AG09309 (cell line): Measurements from ENCODE around the gene RASGRP4.

Experiments used
- DNase-seq: peaks from one replicate; pipeline ENCODE4 v3.0.0-alpha.2; 2010; ENCODE audit warnings: low read depth
- H3K4me3 ChIP-seq: 2 replicates; pipeline ENCODE4 v1.5.1; 2011; ENCODE audit warnings: mild to moderate bottlenecking, low read depth, low read length, moderate library complexity; ENCODE audit not compliant: control insufficient read depth
- TF ChIP-seq, protein P1 (sequence below): IDR thresholded peaks from 2 replicates; pipeline ENCODE4 v1.5.1; 2011; ENCODE audit warnings: mild to moderate bottlenecking, low read depth, low read length, inconsistent platforms; ENCODE audit not compliant: insufficient read depth, control insufficient read depth; ENCODE audit errors: missing control alignments

Gene RASGRP4

GRCh38 chr19:38395381-38396114, 30.5 kb downstream of the RASGRP4 start:
- H3K4me3 ChIP-seq: no peak overlapping the region
- TF ChIP-seq, protein P1, sequence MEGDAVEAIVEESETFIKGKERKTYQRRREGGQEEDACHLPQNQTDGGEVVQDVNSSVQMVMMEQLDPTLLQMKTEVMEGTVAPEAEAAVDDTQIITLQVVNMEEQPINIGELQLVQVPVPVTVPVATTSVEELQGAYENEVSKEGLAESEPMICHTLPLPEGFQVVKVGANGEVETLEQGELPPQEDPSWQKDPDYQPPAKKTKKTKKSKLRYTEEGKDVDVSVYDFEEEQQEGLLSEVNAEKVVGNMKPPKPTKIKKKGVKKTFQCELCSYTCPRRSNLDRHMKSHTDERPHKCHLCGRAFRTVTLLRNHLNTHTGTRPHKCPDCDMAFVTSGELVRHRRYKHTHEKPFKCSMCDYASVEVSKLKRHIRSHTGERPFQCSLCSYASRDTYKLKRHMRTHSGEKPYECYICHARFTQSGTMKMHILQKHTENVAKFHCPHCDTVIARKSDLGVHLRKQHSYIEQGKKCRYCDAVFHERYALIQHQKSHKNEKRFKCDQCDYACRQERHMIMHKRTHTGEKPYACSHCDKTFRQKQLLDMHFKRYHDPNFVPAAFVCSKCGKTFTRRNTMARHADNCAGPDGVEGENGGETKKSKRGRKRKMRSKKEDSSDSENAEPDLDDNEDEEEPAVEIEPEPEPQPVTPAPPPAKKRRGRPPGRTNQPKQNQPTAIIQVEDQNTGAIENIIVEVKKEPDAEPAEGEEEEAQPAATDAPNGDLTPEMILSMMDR: no peak
- DNase-seq: no peak

DNA sequence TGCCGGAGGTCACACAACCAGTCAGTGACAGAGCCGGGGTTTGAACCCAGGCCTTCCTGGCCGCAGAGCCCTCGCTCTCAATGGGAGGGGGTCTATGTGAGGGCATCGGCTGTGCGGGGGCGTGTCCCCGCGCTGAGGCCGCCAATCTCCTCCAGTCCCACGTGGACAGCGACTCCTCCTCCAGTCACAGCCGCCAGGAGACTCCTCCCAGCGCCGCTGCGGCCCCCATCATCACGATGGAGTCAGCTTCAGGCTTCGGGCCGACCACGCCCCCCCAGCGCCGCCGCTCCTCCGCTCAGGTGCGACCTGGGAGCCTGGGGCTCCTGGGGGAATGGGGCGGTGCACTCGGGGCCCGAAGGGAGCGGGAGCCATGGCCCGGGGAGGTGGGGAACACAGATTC, 31.5 kb downstream of the RASGRP4 start:
- no peak for DNase-seq
- H3K4me3 ChIP-seq: no peak overlapping the region
- TF ChIP-seq, protein P1: no peak

DNA sequence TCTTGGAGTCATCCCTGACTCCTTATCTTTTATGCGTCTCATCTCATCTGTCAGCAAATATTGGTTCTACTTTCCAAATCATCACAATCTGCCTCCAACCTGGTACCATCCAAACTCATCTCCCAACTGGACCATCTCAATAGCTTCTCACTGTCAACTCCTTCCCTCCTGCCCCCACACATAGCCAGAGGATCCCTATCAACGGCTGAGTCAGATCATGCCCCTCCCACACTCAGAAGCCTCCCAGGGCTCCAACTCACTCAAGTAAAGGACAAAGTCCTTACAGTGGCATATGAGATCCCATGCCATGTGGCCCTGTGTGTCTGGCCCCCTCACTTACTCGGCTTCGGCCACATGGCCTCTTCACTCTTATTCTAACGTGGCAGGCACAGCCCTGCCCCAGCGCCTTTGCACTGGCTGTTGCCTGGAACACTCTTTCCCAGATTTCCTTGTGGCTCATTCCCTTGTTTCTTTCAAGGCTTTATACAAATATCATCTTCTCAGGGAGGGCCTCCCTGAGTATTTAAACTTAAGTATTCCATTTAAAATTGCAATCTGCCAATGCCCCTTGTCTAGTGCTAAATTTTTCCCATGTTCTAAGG, 33.2 kb downstream of the RASGRP4 start:
- DNase-seq: no peak
- TF ChIP-seq, protein P1: no peak
- H3K4me3 ChIP-seq: no peak overlapping the region

DNA sequence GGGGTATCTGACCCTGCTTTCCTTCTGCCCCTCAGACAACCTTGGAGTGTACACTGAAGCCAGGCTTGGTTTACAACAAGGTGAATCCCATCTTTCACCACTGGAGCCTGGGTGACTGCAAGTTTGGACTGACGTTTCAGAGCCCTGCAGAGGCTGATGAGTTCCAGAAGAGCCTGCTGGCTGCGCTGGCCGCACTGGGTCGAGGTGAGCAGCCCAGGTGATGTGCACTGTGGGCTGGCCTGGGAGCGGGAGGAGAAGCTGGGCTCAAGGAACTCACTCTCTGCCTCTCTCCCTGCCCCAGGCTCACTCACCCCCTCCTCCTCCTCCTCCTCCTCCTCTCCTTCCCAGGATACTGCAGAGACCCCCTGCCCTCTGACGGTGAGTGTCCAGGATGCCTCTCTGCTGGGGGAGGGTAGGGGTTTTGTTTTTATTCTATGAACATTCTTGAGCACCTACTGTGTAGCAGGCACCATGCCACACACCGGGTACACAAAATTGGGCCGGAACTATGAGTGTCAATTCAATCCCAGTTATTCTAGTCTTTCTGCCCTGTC, 34.0 kb downstream of the RASGRP4 start:
- no peak for DNase-seq
- TF ChIP-seq, protein P1: no peak
- no peak overlapping the region for H3K4me3 ChIP-seq

DNA sequence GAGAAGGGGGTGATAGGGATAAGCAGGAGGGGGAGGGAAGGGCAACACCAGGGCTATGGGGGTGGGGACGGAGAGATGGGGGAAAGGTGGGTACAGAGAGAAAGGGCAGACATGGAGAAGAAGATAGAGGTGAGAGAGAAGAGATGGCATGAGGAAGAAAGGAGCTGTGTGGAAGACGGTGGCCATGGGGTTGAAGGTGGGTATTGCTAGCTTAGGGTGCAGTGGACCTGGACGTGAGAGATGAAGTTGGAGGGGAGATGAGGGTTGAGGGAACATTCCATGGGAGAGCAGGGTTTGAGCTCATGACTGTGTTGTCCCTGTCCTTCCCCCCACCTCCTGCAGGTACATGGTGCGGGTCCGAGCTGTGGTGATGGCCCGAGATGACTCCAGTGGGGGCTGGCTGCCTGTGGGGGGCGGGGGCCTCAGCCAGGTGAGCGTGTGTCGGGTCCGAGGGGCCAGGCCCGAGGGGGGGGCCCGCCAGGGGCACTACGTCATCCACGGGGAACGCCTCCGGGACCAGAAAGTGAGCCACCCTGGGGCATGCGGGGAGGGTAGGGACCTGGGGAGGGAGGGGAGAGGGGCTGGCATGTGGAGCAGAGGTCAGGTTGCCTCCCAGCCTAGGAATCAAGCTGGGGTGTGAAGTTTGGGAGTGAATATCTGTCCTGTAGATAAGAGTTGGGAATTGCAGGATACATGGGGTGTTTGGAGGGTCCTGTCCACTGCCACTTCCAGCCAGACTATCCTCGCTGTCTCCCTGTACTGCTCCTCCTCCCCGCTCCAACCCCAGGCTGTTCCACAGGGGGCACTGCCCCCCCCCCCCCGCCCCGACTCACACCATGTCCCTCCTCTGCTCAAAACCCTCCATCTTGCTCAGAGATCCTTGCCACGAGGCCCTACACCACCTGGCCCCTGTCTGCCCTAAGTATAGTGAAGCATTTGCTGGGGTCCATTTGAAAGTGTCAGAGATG, 35.8 kb downstream of the RASGRP4 start:
- peak overlapping the region; percentile 84 for H3K4me3 ChIP-seq
- no peak for DNase-seq

More for the DNA sequence above, 35.8 kb downstream of the RASGRP4 start:
- TF ChIP-seq, protein P1: no peak
